ENCODE results near the gene CLMN.

Gene CLMN

GRCh38 chr14:95344536-95344935 is 24.8 kb upstream of the CLMN start:
- DNase-seq: no peak

- DNase-seq: no peak
Observed at GRCh38 chr14:95341564-95341963, 21.9 kb upstream of the CLMN start.

GRCh38 chr14:95341115-95341514 is 21.4 kb upstream of the CLMN start:
- DNase-seq: no peak

- no peak for DNase-seq
Observed at GRCh38 chr14:95340201-95340697, 20.5 kb upstream of the CLMN start.

GRCh38 chr14:95339301-95339865 is 19.7 kb upstream of the CLMN start:
- no peak for DNase-seq

- DNase-seq: no peak
Observed at GRCh38 chr14:95338436-95338835, 18.7 kb upstream of the CLMN start.

GRCh38 chr14:95337041-95337595 is 17.4 kb upstream of the CLMN start:
- no peak for DNase-seq

- DNase-seq: no peak
Observed at GRCh38 chr14:95336192-95336760, 16.6 kb upstream of the CLMN start.

GRCh38 chr14:95335071-95335470 is 15.4 kb upstream of the CLMN start:
- DNase-seq: no peak

- no peak for DNase-seq
Observed at GRCh38 chr14:95334044-95334443, 14.3 kb upstream of the CLMN start.

- DNase-seq: no peak
Observed at GRCh38 chr14:95332641-95333040, 12.9 kb upstream of the CLMN start.

GRCh38 chr14:95331708-95332408 is 12.2 kb upstream of the CLMN start:
- DNase-seq: no peak

- no peak for DNase-seq
Observed at GRCh38 chr14:95330591-95331370, 11.1 kb upstream of the CLMN start.

GRCh38 chr14:95329941-95330340 is 10.2 kb upstream of the CLMN start:
- no peak for DNase-seq

GRCh38 chr14:95328729-95329503 is 9.2 kb upstream of the CLMN start:
- no peak for DNase-seq

- DNase-seq: peak; percentile 41
Observed at GRCh38 chr14:95327558-95328374, 8.1 kb upstream of the CLMN start.

- DNase-seq: peak; percentile 12
Observed at GRCh38 chr14:95326987-95327386, 7.3 kb upstream of the CLMN start.

- DNase-seq: no peak
Observed at GRCh38 chr14:95323917-95324316, 4.2 kb upstream of the CLMN start.

GRCh38 chr14:95323361-95323760 is 3.7 kb upstream of the CLMN start:
- DNase-seq: no peak

- no peak for DNase-seq
Observed at GRCh38 chr14:95322651-95323050, 2.9 kb upstream of the CLMN start.

GRCh38 chr14:95321693-95322455 is 2.2 kb upstream of the CLMN start:
- DNase-seq: no peak

Data from CD4-positive, alpha-beta T cell treated with Interferon gamma for 1 hour (primary cell).